HEK293T (cell line): ENCODE measurements around the gene FOLH1.
"Not testable (repeated sequence)": the region's sequence is repeated elsewhere in the genome, so short reads cannot be mapped to it uniquely, and the experiment has no call there.

ENCODE experiments used
- FOXA1 ChIP-seq: fragments of 450-650 bp; IDR thresholded peaks from 2 replicates; pipeline ENCODE4 v1.6.1; 2016; ENCODE audit warnings: mild to moderate bottlenecking
- SP1 ChIP-seq: fragments of 450-650 bp; IDR thresholded peaks from 2 replicates; pipeline ENCODE4 v1.6.1; 2017
- SUZ12 ChIP-seq: fragments of 450-650 bp; IDR thresholded peaks from 2 replicates; pipeline ENCODE4 v1.6.1; 2016; ENCODE audit warnings: mild to moderate bottlenecking
- ZNF384 ChIP-seq: fragments of 450-650 bp; IDR thresholded peaks from 2 replicates; pipeline ENCODE4 v1.6.1; 2016

DNA sequence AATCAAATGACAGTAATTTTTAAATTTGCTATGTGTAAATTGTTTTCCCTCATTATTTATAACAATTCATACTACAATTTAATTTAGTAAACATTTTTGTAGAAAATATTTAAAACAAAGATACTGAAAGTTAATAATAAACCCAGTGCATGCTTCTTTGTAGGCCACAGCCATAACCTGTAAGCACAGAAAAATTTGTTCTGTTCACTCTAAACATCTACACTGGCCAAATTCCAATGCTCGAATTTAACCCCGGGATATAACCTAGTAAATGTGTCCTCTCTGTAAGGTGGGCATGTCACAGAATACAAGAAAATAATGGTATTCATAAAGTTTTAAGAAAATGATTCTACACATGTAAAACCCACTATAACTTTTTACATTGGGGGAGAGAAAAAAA is 22.2 kb downstream of the FOLH1 start:
- not testable (repeated sequence) for TF ChIP-seq FOXA1, SP1, ZNF384, SUZ12
